GM23248 (cell line): ENCODE results near the gene CCL4.
"Not testable (repeated sequence)": the region's sequence is repeated elsewhere in the genome, so short reads cannot be mapped to it uniquely, and the experiment has no call there.

Source experiments
- EZH2 ChIP-seq: fragments of 200-600 bp; sonication (generic); IDR thresholded peaks from 2 replicates; pipeline ENCODE4 v1.6.1; 2018; ENCODE audit warnings: antibody characterized with exemption, mild to moderate bottlenecking; ENCODE audit not compliant: insufficient read depth, poor library complexity, severe bottlenecking
- EZH2phosphoT487 ChIP-seq: fragments of 200-600 bp; sonication (generic); IDR thresholded peaks from 2 replicates; pipeline ENCODE4 v1.6.1; 2018; ENCODE audit warnings: antibody characterized with exemption, moderate library complexity, mild to moderate bottlenecking, low read depth; ENCODE audit not compliant: insufficient read depth

GRCh38 chr17:36121099-36121498 lies 17.5 kb downstream of the CCL4 start:
- not testable (repeated sequence) for TF ChIP-seq EZH2, EZH2phosphoT487
